Keratinocyte (primary cell): ENCODE data around the gene PRKCA. TPM values are rescaled to one million over a fixed set of nuclear protein-coding genes. Genes with fewer than 3 reads are reported as not detected.

ENCODE experiments used
- DNase-seq: peaks from one replicate; pipeline ENCODE4 v3.0.0-alpha.2; 2011; ENCODE audit warnings: low read depth, missing footprints, low spot score
- FAIRE-seq: peaks from 2 replicates; lab custom pipeline; 2011; peaks lifted over from hg19 to GRCh38; lab: Jason Lieb, UNC
- H2AFZ ChIP-seq: 2 replicates; pipeline ENCODE4 v1.6.0; 2012; ENCODE audit warnings: low read length, control low read depth, inconsistent platforms; ENCODE audit not compliant: control insufficient read depth
- H3K27ac ChIP-seq: 2 replicates; pipeline ENCODE4 v1.5.1; 2011; ENCODE audit warnings: low read length; ENCODE audit not compliant: control insufficient read depth, insufficient read depth
- H3K27me3 ChIP-seq: 3 replicates; pipeline ENCODE4 v1.6.0; 2011; ENCODE audit warnings: low read length; ENCODE audit not compliant: control insufficient read depth, insufficient read depth; ENCODE audit errors: extremely low read depth
- H3K36me3 ChIP-seq, 2 experiments: 2 replicates in 1 of 2; 3 replicates in 1 of 2; pipeline ENCODE4 v1.5.1; 2011; ENCODE audit warnings: low read length in 2 of 2, mild to moderate bottlenecking in 1 of 2; ENCODE audit not compliant: control insufficient read depth in 2 of 2, insufficient read depth in 2 of 2; ENCODE audit errors: extremely low read depth in 1 of 2
- H3K4me1 ChIP-seq: 3 replicates; pipeline ENCODE4 v1.5.1; 2011; ENCODE audit warnings: low read length; ENCODE audit not compliant: control insufficient read depth, insufficient read depth; ENCODE audit errors: extremely low read depth
- H3K4me2 ChIP-seq: 3 replicates; pipeline ENCODE4 v1.6.0; 2011; ENCODE audit warnings: low read depth, low read length; ENCODE audit not compliant: control insufficient read depth, insufficient read depth; ENCODE audit errors: extremely low read depth
- H3K4me3 ChIP-seq, 3 experiments: fragments of 200-600 bp in 1 of 3; sonication (generic) in 1 of 3; 2 replicates in 2 of 3; 3 replicates in 1 of 3; pipeline ENCODE4 v1.5.1; 2011 to 2016; ENCODE audit warnings: low read length in 3 of 3, mild to moderate bottlenecking in 3 of 3, control low read depth in 2 of 3, inconsistent platforms in 1 of 3, low read depth in 1 of 3, mixed read lengths in 1 of 3, mixed run types in 1 of 3, moderate library complexity in 1 of 3; ENCODE audit not compliant: control insufficient read depth in 2 of 3, insufficient read depth in 2 of 3; ENCODE audit errors: extremely low read depth in 1 of 3
- H3K79me2 ChIP-seq: 2 replicates; pipeline ENCODE4 v1.6.0; 2012; ENCODE audit warnings: low read length; ENCODE audit not compliant: control insufficient read depth, insufficient read depth
- H3K9ac ChIP-seq: 3 replicates; pipeline ENCODE4 v1.6.0; 2011; ENCODE audit warnings: low read length; ENCODE audit not compliant: control insufficient read depth, insufficient read depth; ENCODE audit errors: extremely low read depth
- H3K9me1 ChIP-seq: 3 replicates; pipeline ENCODE4 v1.6.0; 2011; ENCODE audit warnings: low read length; ENCODE audit not compliant: control insufficient read depth, insufficient read depth; ENCODE audit errors: extremely low read depth
- H3K9me3 ChIP-seq: 2 replicates; pipeline ENCODE4 v1.5.1; 2012; ENCODE audit warnings: low read depth, low read length; ENCODE audit not compliant: control insufficient read depth
- H4K20me1 ChIP-seq: 3 replicates; pipeline ENCODE4 v1.6.0; 2011; ENCODE audit warnings: low read length; ENCODE audit not compliant: control insufficient read depth, insufficient read depth; ENCODE audit errors: extremely low read depth
- EZH2 ChIP-seq: IDR thresholded peaks from one replicate; pipeline ENCODE4 v1.6.1; 2012; ENCODE audit warnings: inconsistent platforms, mild to moderate bottlenecking, low read length, moderate library complexity
- dilution Hi-C: fragments of 300-500 bp; cut with MboI; formaldehyde crosslinking; loops from one replicate; pipeline ENCODE4 v1.7.0; 2020; ENCODE audit warnings: low sequenced_read_pairs; ENCODE audit not compliant: extremely low pct_ligation_motif_present
- polyA plus RNA-seq, 5 experiments: library from polyadenylated mRNA; depleted of rRNA in 3 of 5; stranded (reverse) in 3 of 5; stranded (forward) in 1 of 5; unstranded in 1 of 5; fragments of >200 nt; gene quantifications; 1 replicate in 1 of 5; 2 replicates in 3 of 5; 3 replicates in 1 of 5; pipeline versions ENCODE4 v1.2.1 to v1.2.3, GENCODE V29; 2011 to 2012; ENCODE audit warnings: missing spikeins in 2 of 5, low read depth in 1 of 5, low replicate concordance in 1 of 5
- TF ChIP-seq, protein P1 (sequence below), 3 experiments: IDR thresholded peaks in 1 of 3; conservative IDR thresholded peaks in 1 of 3; optimal IDR thresholded peaks in 1 of 3; 2 replicates in 2 of 3; 3 replicates in 1 of 3; pipeline versions ENCODE3 to v1.5.1; 2011; ENCODE audit warnings: low read length in 3 of 3, mild to moderate bottlenecking in 3 of 3, moderate library complexity in 2 of 3, control low read depth in 1 of 3, inconsistent platforms in 1 of 3; ENCODE audit not compliant: insufficient read depth in 2 of 3; ENCODE audit errors: extremely low read depth in 1 of 3

PRKCA gene
- polyA plus RNA-seq, 1 donor (not counting 4 experiments of a cell fraction or from before 2014, with no cell fraction given) = 3.6 TPM

DNA sequence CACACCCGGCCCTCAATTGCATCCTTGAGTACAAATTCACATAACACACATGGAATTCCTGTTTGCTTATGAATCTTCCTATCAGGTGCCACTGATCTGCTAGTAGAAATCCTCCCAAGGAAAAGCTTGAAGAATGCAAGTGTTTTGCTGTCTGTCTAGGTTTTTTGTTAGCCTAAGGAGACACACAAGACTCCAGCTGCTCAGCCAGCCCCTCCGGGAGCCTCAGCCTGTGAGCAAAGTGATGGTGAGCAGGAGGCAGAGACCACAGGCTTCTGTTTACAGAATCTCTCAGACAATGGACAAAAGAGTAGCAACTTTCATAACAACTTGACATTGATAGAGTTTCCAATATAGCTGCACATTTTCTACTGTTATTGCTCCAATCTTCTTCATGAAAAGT is 18.4 kb upstream of the PRKCA start:
- Histone ChIP-seq H3K27ac (no peak overlapping the region), H3K4me3 (no peak overlapping the region), H3K27me3 (no peaks in the 10 kb centered on the region), H3K9me1 (no peaks in the 10 kb centered on the region), H3K36me3 (no peaks in the 10 kb centered on the region), H3K9ac (no peak overlapping the region), H2AFZ (no peak overlapping the region), H4K20me1 (no peaks in the 10 kb centered on the region), H3K4me2 (no peak overlapping the region), H3K79me2 (no peaks in the 10 kb centered on the region), H3K9me3 (no peaks in the 10 kb centered on the region), H3K4me1 (no peaks in the 10 kb centered on the region)
- DNase-seq = no peak
- dilution Hi-C loops = no loop called here
- TF ChIP-seq EZH2 = no peak
- TF ChIP-seq, protein P1, sequence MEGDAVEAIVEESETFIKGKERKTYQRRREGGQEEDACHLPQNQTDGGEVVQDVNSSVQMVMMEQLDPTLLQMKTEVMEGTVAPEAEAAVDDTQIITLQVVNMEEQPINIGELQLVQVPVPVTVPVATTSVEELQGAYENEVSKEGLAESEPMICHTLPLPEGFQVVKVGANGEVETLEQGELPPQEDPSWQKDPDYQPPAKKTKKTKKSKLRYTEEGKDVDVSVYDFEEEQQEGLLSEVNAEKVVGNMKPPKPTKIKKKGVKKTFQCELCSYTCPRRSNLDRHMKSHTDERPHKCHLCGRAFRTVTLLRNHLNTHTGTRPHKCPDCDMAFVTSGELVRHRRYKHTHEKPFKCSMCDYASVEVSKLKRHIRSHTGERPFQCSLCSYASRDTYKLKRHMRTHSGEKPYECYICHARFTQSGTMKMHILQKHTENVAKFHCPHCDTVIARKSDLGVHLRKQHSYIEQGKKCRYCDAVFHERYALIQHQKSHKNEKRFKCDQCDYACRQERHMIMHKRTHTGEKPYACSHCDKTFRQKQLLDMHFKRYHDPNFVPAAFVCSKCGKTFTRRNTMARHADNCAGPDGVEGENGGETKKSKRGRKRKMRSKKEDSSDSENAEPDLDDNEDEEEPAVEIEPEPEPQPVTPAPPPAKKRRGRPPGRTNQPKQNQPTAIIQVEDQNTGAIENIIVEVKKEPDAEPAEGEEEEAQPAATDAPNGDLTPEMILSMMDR (optimal IDR thresholded peaks at IDR 0.05 in 1 of 3, IDR thresholded peaks at IDR 0.05 in 1 of 3, conservative IDR thresholded peaks at IDR 0.05 in 1 of 3; ENCODE audit: extremely low read depth in 1 of 3, insufficient read depth in 2 of 3, low read length in 3 of 3) = no peak
- no peak for FAIRE-seq

DNA sequence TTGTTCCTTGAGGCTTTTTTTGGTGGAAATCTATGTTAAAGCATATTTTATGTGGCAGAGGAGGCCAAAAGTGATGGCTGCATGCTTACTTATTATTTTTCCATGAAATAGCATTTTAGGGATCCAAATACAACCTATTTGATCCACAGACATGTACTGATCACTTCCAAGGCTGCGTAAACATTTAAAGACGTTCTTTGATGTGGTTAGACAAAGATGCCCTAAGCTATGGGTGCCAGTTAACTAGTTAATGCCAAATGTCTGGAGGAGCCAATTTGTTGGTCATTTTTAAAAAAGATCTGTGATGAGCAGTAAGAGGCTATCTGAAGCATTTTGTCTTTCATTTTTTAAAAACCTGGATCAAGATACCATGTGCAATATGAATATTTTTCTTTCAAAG is 17.3 kb upstream of the PRKCA start:
- TF ChIP-seq EZH2 = no peak
- TF ChIP-seq, protein P1 (optimal IDR thresholded peaks at IDR 0.05 in 1 of 3, IDR thresholded peaks at IDR 0.05 in 1 of 3, conservative IDR thresholded peaks at IDR 0.05 in 1 of 3; ENCODE audit: extremely low read depth in 1 of 3, insufficient read depth in 2 of 3, low read length in 3 of 3) = no peak
- Histone ChIP-seq H3K9ac (no peak overlapping the region), H3K36me3 (no peaks in the 10 kb centered on the region), H3K4me2 (no peak overlapping the region), H2AFZ (no peak overlapping the region), H3K9me3 (no peaks in the 10 kb centered on the region), H3K9me1 (no peaks in the 10 kb centered on the region), H3K27me3 (no peaks in the 10 kb centered on the region), H3K4me3 (no peak overlapping the region), H4K20me1 (no peaks in the 10 kb centered on the region), H3K79me2 (no peaks in the 10 kb centered on the region), H3K4me1 (no peaks in the 10 kb centered on the region), H3K27ac (no peak overlapping the region)
- dilution Hi-C loops = no loop called here
- no peak for DNase-seq
- FAIRE-seq = no peak
